HS-5 (cell line): ENCODE results near the gene SNED1.

Source experiments
- DNase-seq: peaks from one replicate; pipeline ENCODE4 v3.0.0-alpha.2; 2012; ENCODE audit warnings: low read depth

SNED1 gene

DNA sequence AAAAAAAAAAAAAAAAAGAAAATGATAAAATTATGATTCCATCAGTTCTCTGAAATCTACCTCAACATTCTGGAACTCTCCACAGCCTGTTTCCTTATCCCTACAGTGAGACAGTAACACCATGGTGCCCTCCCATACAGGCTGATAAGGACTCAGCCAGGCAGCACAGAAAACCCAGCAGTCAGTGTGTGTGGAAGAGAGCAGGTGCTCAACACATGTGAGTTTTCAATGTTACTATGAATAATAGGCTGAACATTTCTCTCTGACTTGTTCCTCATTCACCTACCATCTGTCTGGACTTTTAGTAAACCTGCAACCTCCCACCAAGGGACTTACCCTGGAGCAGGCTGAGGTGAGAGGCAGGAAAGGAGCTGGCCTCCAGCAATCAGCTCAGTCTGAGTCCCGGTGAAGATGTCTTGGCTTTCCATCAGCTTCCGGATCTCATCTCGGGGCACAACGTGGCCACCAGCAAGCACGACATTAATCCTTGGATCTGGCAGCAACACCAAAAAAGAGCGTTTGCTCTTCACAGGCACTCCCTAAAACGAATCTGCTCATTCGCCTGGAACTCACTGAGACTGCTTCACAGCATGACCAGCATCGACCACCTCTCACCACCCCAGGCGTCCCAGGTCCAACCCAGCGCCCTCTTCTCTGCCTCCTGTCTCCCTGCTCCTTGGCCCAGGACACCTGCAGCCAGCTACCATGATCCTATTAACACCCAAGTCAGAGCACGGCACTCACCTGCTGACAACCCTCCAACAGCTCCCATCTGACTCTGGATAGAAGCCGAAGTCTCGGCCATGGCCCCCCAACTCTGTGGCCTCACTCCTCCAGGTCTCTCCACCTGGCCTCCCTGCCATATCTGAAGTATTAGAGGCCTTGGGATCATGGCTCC is 134.4 kb downstream of the SNED1 start:
- DNase-seq: no peak

DNA sequence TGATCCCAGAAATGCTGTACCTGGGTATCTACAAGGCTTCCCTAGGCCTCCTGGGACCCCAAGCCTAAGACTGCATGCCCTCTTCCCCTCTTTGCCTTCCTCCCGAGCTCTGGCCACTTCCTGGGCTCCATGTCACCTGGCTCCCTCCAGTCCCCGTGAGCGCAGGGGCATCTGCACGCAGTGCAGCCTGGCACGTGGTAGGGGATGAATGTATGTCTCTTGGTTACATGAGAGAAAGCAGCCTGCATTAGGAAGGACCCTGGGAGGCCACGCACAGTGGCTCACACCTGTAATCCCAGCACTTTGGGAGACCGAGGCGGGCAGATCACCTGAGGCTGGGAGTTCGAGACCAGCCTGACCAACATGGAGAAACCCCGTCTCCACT is 135.0 kb downstream of the SNED1 start:
- DNase-seq: no peak

DNA sequence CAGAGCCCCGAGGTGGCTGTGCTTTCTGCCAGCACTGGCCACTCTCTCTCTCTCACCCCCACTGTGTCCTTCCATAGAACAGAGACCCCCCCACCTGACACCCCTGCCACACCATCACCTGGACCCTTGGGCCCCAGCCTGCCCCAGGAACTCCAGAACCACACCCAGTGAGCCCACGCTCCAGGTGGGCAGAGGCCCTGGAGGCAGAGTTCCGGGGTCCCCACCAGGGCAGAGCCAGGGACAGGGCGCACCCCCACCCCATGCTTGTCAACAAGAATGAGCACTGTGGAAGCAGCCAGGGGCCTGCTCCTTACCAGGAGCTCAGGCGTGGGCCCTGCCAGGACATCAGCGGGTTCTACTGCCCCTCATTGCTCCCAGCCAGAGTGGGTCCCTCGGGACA is 136.3 kb downstream of the SNED1 start:
- DNase-seq: no peak

DNA sequence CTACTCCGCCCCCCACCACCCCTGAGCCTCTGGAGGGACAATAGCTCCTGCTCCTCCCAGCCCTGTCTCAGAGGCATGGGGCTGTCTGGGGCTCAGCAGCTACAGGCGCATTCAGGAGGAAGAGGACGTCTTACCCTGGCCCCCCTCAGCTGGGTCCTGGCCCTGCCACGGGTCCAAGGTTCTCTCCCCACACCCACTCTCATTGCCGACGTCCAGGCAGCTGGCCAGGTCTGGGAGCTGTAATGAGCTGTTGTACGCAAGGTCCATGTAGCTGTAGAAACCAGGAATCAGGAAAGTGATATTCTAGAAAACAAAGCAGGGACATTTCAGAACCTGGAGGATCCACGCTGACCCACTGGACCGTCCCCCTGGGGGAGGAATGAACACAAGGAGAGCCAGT is 137.3 kb downstream of the SNED1 start:
- no peak for DNase-seq

DNA sequence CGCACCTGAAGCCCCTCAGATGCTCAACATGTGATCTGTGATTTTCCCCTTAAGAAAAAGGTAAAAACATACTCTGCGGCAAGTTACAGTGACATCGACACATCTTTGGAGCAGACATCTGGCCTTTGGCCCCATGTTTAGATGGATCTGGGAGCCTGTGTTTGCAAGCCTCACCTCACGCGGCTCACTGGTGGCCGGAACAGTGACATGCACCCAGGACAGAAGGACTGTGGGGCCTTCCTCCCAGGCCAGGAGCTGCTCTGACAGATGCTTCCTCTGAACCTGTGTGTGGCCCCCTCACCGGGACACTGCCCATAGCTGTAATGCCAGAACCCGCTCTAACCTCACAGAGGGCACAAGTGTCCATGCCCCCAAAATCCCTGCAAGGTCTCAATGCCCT is 137.8 kb downstream of the SNED1 start:
- DNase-seq: no peak

DNA sequence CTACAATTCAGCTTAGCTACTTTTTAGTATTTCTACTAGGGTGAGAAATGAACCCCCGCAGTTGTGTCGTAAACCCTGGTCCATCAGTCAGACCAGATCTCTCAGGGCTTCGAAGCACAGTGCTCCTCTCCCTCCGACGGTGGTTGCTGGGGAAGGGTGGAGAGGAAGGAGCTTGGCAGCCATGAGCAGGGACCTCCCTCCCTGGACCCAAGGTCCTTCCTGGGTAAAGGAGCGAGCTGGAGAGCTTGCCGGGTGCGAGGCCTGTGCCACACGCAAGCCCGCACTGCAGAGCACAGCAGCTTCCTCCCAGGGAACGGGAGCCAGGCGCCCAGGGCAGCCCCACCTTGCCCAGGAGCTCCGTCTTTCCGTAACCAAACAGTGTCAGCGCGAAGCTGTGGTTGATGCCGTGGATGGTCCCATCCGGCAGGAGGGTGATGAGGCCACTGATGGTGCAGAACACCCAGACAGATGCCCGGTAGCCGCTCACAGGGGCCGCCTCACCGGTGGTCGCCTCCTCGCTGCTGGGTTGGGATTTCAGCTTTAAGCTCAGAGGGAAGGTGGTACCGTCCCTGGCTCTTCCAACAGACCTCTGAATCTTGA is 138.3 kb downstream of the SNED1 start:
- no peak for DNase-seq

DNA sequence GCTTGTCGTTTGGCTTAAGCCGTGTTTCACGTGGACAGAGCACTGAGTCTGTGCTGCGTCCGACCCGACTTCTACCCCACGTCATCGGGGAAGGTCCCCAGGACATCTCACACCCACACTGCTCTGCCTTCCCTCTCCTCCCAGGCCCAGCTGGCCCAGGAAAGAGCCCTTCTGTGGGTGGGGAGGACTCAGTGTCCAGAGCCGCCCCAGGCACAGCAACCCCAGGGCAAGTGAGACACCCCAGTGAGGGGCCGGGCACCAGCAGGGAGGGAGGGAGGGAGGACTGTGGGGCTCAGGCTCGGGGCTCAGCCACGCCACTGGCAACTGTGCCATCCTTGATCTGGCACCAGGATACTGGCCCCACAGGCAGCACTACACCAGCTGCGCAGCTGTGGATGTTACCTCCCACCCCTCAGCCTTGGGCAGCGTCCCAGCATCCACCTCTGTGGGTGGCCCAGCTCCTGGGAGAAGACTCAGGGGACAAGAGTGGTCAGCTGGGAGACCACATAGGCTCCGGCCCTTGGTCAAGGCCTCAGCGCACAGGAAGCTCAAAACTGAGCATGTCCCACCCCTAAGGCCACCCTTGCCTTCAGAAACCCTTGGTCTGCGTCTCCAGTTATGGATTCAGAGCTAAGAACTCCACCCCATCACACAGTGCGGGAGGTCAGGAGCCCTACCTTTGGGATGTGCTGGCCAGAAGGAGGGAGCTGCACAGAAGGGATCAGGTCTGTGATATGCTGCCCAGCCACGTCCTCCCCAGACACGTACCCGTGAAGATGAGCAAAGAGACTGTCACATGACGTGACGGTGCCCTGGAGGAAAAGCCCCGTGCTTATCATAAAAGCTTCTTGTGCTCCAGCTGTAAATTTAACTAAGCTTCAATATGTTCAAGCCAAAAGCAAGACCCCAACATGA is 139.1 kb downstream of the SNED1 start:
- DNase-seq: no peak

DNA sequence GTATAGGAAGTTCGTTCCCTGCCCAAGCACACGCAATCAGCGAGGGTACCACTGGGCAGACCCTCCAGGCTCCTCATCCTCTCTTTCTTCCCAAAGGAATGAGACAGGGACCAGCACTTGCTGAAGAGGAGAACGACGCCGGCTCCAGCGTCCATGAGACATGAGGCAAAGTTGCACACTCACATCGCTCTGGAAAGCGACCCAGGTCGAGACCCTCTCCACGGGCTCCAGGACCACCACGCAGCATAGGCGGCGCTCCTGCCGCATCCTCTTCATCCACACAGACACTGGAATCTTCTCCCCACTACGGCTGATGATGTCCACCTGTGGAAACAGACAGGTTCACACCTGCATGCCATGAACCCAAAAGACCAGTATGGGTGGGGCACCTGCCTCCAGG is 140.1 kb downstream of the SNED1 start:
- no peak for DNase-seq

DNA sequence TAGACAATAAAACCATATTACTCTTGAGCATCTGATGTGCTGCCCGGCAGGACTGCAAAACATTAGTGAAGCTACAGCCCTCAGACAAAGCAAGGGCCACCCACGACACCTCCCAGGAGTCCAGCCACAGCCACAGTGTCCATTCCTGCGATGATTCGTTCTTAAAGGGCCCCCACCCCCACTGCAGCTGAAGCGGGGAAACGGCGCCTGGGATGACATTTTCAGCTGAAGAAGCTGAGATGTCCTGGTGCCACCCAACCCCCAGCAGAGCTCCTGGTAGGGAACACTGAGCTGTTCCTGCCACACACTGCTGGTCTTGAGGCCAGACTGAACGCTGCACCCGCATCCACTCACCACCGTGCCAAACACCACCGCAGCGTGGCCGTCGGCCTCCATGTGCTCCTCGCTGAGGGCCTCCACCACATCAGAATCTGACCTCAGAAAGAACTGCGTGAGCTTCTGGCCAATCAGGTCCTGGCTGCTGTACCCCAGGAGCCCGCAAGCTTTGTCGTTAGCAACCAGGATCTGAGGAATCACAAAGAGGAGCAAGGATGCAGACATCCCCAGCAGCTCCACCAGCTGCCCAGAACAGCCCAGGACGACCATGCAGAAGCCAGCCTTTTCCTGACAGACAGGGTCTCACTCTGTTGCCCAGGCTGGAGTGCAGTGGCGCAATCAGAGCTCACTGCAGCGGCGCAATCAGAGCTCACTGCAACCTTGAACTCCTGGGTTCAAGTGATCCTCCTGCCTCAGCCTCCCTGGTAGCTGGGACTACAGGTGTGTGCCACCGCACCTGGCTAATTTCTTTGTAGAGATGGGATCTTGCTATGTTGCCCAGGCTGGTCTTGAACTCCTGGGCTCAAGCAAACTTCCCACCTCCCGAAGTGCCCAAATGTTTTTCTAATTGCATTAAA is 141.4 kb downstream of the SNED1 start:
- DNase-seq: no peak

DNA sequence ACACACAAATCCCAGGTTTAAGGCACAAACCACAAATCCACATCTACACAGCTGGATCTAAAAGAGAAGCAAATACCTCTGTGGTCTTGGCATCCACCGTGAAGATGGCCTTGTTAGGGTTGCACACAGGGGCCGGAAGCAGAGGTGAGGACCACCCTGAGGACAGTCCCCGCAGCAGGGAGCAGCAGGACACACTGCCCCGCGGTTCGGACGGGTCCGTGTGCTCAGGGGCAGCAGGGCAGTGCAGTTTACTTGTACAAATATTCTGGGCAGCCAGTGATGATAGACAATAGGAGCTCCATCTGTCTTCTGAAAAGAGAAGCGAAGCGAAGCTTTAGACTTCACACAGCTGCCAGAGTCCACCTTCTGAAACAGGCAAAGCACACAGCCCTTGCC is 142.0 kb downstream of the SNED1 start:
- DNase-seq: no peak

DNA sequence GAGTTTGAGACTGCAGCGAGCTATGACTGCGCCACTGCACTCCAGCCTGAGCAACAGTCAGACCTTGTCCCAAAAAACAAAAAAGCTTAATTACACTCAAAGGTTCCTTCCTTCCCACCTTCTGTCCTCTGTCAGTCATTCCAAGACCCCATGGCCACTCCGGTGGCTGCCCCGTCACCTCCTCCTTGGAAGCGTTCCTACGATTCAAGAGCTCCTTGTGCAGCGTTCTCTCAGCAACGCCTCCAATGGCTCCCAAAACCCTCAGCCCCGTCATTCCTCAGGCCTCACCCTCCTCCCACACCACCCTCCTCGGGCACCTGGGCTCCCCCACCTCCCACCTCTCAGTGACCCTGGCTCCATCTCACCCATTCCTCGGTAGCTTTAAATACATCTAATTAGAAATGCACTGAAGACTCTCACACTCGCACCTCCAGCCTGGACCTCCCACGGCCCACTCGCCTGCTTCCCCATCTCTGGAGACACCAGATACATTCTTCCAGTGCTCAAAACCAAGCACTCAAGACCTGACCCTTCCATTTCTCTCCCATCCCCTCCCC is 142.9 kb downstream of the SNED1 start:
- no peak for DNase-seq

DNA sequence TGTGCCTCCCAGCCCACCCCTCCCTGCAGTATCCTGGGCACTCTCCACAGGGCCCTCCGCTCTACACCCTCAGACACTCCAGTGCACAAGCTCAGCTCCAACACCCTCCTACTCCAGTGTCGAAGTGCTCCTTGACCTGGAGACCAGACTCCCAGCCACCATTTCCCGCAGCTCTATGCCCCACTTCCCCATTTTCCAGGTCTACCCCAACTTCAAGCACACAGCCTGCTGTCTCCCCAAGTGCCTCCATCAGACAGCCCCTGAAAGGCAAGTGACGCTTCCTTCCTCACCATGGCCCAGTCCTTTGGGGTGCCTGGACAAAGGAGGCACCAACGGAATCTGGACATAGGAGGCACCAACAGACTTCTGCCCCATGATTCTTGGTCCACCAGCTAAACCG is 143.6 kb downstream of the SNED1 start:
- DNase-seq: no peak

DNA sequence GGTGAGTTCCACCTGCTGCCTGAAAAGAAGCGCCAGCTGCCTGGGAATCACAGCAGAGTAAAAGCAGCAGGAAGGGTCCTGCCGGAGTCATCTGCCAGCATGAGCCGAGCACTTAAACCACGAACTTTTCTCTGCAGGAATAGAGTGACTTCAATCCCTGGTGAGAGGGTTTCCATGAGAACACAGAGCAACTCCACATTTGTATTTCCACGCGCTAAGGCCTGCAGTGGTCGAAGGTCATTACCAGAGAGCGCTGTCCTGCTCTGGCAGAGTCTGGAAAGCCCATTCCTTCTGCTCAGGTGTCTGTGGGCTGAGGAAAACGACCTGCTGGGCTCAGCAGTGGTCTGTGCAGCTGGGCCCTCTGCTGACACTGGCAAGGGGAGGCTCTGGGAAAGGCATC is 144.2 kb downstream of the SNED1 start:
- DNase-seq: no peak
